GM12873 (cell line): ENCODE results near the gene PACC1.

ENCODE experiments used
- TF ChIP-seq, protein P1 (sequence below): IDR thresholded peaks from 2 replicates; pipeline ENCODE4 v1.5.1; 2012; ENCODE audit warnings: low read depth, mild to moderate bottlenecking, moderate library complexity, low read length, control low read depth; ENCODE audit not compliant: insufficient read depth; ENCODE audit errors: missing control alignments

Gene PACC1

DNA sequence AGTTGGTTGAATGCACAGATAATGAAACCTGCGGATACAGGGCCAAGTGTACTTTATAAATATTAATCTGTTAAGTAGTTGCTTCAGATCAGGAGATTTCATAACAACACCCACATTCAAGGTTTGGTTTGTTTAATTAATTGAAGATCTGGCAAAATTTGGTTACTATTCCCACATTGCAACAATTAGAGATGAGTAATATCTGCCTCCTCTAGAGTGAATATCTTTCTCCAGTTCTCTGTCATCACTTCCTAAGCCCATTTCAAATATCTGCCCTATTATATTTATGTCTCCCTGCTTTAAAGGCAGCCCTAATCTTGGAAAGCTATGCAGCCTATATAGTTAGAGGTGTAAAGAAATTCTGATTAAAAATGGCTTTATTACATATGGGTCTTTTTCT lies 68.1 kb downstream of the PACC1 start:
- TF ChIP-seq, protein P1, sequence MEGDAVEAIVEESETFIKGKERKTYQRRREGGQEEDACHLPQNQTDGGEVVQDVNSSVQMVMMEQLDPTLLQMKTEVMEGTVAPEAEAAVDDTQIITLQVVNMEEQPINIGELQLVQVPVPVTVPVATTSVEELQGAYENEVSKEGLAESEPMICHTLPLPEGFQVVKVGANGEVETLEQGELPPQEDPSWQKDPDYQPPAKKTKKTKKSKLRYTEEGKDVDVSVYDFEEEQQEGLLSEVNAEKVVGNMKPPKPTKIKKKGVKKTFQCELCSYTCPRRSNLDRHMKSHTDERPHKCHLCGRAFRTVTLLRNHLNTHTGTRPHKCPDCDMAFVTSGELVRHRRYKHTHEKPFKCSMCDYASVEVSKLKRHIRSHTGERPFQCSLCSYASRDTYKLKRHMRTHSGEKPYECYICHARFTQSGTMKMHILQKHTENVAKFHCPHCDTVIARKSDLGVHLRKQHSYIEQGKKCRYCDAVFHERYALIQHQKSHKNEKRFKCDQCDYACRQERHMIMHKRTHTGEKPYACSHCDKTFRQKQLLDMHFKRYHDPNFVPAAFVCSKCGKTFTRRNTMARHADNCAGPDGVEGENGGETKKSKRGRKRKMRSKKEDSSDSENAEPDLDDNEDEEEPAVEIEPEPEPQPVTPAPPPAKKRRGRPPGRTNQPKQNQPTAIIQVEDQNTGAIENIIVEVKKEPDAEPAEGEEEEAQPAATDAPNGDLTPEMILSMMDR: no peak

DNA sequence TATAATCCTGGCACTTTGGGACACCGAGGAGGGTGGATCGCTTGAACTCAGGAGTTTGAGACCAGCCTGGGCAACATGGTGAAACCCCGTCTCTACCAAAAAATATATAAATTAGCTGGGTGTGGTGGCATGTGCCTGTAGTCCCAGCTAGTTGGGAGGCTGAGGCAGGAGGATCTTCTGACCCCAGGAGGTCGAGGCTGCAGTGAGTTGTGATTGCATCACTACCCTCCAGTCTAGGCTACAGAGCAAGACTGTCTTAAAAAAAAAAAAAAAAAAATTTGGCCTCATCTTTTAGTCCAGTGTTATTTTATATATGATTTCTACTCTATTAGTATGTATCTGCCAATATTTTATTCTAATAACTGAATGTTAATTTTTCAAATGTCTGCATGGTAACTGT lies 69.8 kb downstream of the PACC1 start:
- TF ChIP-seq, protein P1: no peak

DNA sequence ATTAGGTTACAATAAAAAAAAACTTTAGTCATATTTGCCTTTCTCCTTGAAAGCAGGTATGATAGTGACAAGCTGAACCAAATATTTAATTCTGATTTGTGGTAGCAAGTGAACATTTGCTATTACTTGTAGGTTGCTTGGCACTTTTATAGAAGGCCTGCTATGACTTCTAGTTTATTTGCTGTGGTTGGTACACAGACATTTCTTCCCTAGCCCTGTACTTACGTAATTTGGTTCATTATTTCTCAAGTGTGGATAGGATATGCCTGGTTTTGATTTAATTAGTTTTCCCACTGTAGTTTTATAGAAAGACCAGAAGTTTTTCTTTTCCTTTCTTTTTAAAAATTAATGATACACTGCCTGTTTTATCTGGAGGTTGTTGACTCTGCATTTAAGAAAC lies 73.6 kb downstream of the PACC1 start:
- TF ChIP-seq, protein P1: no peak

DNA sequence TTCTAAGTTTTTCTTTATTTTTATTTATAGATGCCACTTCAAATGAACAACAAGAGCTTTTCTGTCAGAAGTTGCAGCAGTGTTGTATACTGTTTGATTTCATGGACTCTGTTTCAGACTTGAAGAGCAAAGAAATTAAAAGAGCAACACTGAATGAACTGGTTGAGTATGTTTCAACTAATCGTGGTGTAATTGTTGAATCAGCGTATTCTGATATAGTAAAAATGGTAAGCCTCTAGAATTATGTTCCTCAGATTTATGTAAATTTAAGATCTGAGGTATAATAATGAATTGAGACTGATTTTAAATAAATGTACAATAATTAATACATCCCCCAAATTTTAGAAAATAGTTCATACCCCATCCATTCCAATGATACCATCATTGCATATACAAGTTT lies 85.6 kb downstream of the PACC1 start:
- TF ChIP-seq, protein P1: no peak

DNA sequence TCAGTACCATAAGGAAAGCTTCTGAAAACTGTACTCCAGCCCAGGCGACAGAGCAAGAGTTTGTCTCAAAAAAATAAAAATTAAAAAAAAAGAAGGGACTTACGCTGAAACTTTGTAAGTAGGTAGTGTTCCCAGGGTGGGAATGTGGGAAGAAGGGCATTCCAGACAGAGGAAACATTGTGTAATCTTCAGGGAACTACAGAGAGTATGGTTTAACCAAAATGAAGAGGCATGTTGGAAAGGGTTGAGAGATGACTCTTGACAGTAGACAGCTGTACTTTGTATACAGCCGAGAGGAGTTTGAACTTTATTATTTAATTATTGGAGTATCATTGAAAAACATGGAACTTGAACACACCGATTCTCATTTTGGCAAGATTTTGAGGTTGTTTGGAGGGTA lies 86.4 kb downstream of the PACC1 start:
- TF ChIP-seq, protein P1: no peak

DNA sequence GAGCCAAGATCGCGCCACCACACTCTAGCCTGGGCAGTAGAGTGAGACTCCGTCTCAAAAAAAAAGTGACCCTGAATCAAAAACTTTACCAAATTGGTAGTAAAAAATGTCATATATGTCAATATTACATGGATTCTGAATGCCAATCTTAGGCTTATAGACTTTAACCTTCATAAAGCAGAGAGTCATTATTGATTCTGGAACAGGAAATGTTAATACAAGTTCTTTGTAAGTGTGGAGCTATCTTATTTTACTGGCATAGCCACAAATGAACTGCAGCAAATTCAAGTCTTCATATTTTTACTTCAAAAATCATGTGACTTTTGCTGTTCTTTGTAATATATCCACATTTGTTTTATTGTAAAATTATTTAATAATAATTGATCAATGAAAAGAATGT lies 88.1 kb downstream of the PACC1 start:
- TF ChIP-seq, protein P1: no peak

DNA sequence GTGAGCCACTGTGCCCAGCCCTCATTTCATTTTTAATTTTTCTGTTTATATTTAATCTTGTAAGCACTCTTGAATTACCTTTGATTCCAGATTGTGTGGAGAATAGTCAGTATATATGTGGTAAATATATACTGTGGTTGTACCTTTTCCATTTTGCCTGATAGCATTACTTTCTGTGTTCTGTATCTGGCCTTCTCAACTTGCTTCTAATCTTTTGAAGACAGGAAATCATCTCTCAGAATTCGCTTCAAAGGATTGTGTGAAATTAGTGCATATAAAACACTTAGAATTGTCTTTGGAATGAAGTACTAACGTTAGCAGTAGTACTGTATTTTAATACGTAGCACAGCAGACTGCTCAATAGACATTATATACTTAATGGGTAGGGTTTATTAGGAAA lies 91.6 kb downstream of the PACC1 start:
- TF ChIP-seq, protein P1: no peak
